H1 (cell line): ENCODE measurements around the gene LAMP5. TPM values are rescaled to one million over a fixed set of nuclear protein-coding genes. Genes with fewer than 3 reads are reported as not detected.

Experiments used
- JUN ChIP-seq: IDR thresholded peaks from 2 replicates; pipeline ENCODE4 v1.6.1; 2011; ENCODE audit warnings: low read depth, mild to moderate bottlenecking, improper control_type of control experiment, low read length
- RFX5 ChIP-seq: IDR thresholded peaks from 2 replicates; pipeline ENCODE4 v1.6.1; 2011; ENCODE audit warnings: low read depth, low read length, improper control_type of control experiment, borderline replicate concordance
- polyA plus RNA-seq, 7 experiments: library from polyadenylated mRNA; depleted of rRNA in 3 of 7; stranded (reverse) in 5 of 7; unstranded in 2 of 7; fragments of >200 nt in 5 of 7; fragments of 200-250 nt in 2 of 7; gene quantifications; 1 replicate in 5 of 7; 2 replicates in 1 of 7; 4 replicates in 1 of 7; pipeline versions ENCODE4 v1.2.1 to v1.2.3, GENCODE V29; 2011 to 2013; ENCODE audit warnings: missing spikeins in 2 of 7, mixed read lengths in 2 of 7
- total RNA-seq: library from RNA; stranded (reverse); fragmentation: NEBNext Ultra II Directional; extraction: Animal tissue kit (Norgen Biotek cat#: 25700); gene quantifications from 2 replicates; pipeline ENCODE4 v1.2.1, GENCODE V29; 2021
- TF ChIP-seq, protein P1 (sequence below): IDR thresholded peaks from 2 replicates; pipeline ENCODE4 v1.6.1; 2011; ENCODE audit warnings: low read depth, mild to moderate bottlenecking, low read length; ENCODE audit not compliant: insufficient read depth

Gene LAMP5
- total and polyA plus RNA-seq, 2 of the 8 experiments (the other 6 are each of a cell fraction or from before 2014, with no cell fraction given): 0.22 to 1.9 TPM

DNA sequence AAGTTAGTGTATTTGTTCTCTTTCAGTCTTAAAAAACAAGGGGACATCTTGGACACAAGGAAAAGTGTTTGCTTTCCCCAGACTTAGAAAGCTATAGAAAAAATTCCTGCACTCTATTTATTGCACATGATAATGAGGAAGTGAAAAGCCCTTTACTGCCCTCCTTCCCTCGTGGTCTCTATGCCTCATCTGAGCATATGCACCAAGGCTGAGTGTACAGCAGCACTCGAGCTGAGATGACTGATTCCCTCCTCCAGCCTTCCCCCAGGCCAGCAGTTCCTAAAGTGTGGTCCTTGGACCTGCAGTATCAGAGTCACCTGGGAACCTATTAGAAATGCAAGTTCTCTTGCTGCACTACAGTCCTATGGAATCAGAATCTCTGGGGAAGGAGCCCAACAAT, 14.3 kb upstream of the LAMP5 start (continued):
- TF ChIP-seq JUN (no peak), RFX5 (no peak)
- TF ChIP-seq, protein P1, sequence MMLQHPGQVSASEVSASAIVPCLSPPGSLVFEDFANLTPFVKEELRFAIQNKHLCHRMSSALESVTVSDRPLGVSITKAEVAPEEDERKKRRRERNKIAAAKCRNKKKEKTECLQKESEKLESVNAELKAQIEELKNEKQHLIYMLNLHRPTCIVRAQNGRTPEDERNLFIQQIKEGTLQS: no peak
